ENCODE data around the gene NME4. TPM values are rescaled to one million over a fixed set of nuclear protein-coding genes. Genes with fewer than 3 reads are reported as not detected.

NME4 gene
- polyA plus RNA-seq, 3 donors = 26.7 to 31.4 (median 26.9) TPM

GRCh38 chr16:349211-349610, 47.8 kb upstream of the NME4 start:
- H3K9me3 Mint-ChIP-seq = no peaks in the 10 kb centered on the region
- H3K27ac Mint-ChIP-seq = peak overlapping the region in 1 of 7 donors; percentile 37
- peaks cover 32 to 51% of the 10 kb centered on the region in 2 donors for H3K36me3 Mint-ChIP-seq
- H3K36me3 ChIP-seq (replicated peaks in 1 of 2; ENCODE audit: control insufficient read depth in 1 of 2, insufficient read depth in 2 of 2, low read length in 2 of 2) = peaks cover 28 to 37% of the 10 kb centered on the region in 2 donors
- no peak overlapping the region for H2AFZ ChIP-seq (ENCODE audit: insufficient read depth, low read depth, low read length, poor library complexity, severe bottlenecking)
- no peak for DNase-seq
- 94% methylated on average over 4 of the region's 7 CpGs for WGBS (ENCODE audit: insufficient coverage)
- peaks cover 0 to 4% (median 0%) of the 10 kb centered on the region in 3 donors for H3K27me3 Mint-ChIP-seq (ENCODE audit: low read depth in 3 of 3)
- peaks cover 77% of the 10 kb centered on the region for H3K79me2 ChIP-seq (ENCODE audit: insufficient read depth, low read length)
- no peak overlapping the region for H3K4me3 Mint-ChIP-seq
- H3K4me2 ChIP-seq (replicated peaks; ENCODE audit: extremely low read depth, low read length, poor library complexity, severe bottlenecking) = no peak overlapping the region
- H3K27ac ChIP-seq (ENCODE audit: low read depth in 1 of 2, low read length in 2 of 2) = peak overlapping the region in 1 of 2 donors; percentile 0
- no peak overlapping the region for H3K9ac ChIP-seq (ENCODE audit: insufficient read depth, low read length, poor library complexity, severe bottlenecking)
- H3K27me3 ChIP-seq (ENCODE audit: control insufficient read depth in 2 of 2, insufficient read depth in 2 of 2, low read length in 2 of 2) = no peaks in the 10 kb centered on the region
- H3K4me3 ChIP-seq (replicated peaks in 1 of 3; ENCODE audit: low read depth in 2 of 3, low read length in 3 of 3) = no peak overlapping the region
- intact Hi-C loops (cut with micrococcal nuclease) = loop anchor here in 1 of 2 donors (5.0 kb wide), 1 partner anchor 37 kb away; no protein-coding TSS in a partner anchor
- H3K9me3 ChIP-seq (replicated peaks in 1 of 2; ENCODE audit: control insufficient read depth in 1 of 2, insufficient read depth in 1 of 2, low read length in 2 of 2) = no peaks in the 10 kb centered on the region
- H3K4me1 ChIP-seq (ENCODE audit: control insufficient read depth in 1 of 2, insufficient read depth in 2 of 2, low read length in 2 of 2) = peaks cover 12 to 25% of the 10 kb centered on the region in 2 donors
- peaks cover 63% of the 10 kb centered on the region for H4K20me1 ChIP-seq (ENCODE audit: insufficient read depth, low read length)
- no peak for TF ChIP-seq CTCF (IDR thresholded peaks at IDR 0.05)
- peaks cover 37% of the 10 kb centered on the region for H3K4me1 Mint-ChIP-seq

GRCh38 chr16:350203-350602, 46.8 kb upstream of the NME4 start:
- peaks cover 37% of the 10 kb centered on the region for H3K4me1 Mint-ChIP-seq
- 98% methylated on average over 6 of the region's 8 CpGs for WGBS (ENCODE audit: insufficient coverage)
- intact Hi-C loops (cut with micrococcal nuclease) = loop anchor here (5.0 kb wide), 2 partner anchors 48 to 123 kb away; partner anchors contain the start of gene LUC7L (in 1 of the 2)
- Histone ChIP-seq H3K4me3 (replicated peaks in 1 of 3; ENCODE audit: low read depth in 2 of 3, low read length in 3 of 3) (no peak overlapping the region), H3K9me3 (replicated peaks in 1 of 2; ENCODE audit: control insufficient read depth in 1 of 2, insufficient read depth in 1 of 2, low read length in 2 of 2) (no peaks in the 10 kb centered on the region), H3K79me2 (ENCODE audit: insufficient read depth, low read length) (peaks cover 67% of the 10 kb centered on the region), H3K27ac (ENCODE audit: low read depth in 1 of 2, low read length in 2 of 2) (no peak overlapping the region), H3K36me3 (replicated peaks in 1 of 2; ENCODE audit: control insufficient read depth in 1 of 2, insufficient read depth in 2 of 2, low read length in 2 of 2) (peaks cover 20 to 28% of the 10 kb centered on the region in 2 donors), H4K20me1 (ENCODE audit: insufficient read depth, low read length) (peaks cover 56% of the 10 kb centered on the region), H2AFZ (ENCODE audit: insufficient read depth, low read depth, low read length, poor library complexity, severe bottlenecking) (no peak overlapping the region), H3K9ac (ENCODE audit: insufficient read depth, low read length, poor library complexity, severe bottlenecking) (no peak overlapping the region), H3K4me2 (replicated peaks; ENCODE audit: extremely low read depth, low read length, poor library complexity, severe bottlenecking) (no peak overlapping the region), H3K27me3 (ENCODE audit: control insufficient read depth in 2 of 2, insufficient read depth in 2 of 2, low read length in 2 of 2) (no peaks in the 10 kb centered on the region), H3K4me1 (ENCODE audit: control insufficient read depth in 1 of 2, insufficient read depth in 2 of 2, low read length in 2 of 2) (peaks cover 12 to 25% of the 10 kb centered on the region in 2 donors)
- no peak for DNase-seq
- peaks cover 24 to 41% of the 10 kb centered on the region in 2 donors for H3K36me3 Mint-ChIP-seq
- H3K4me3 Mint-ChIP-seq = no peak overlapping the region
- no peak for TF ChIP-seq CTCF (IDR thresholded peaks at IDR 0.05)
- H3K9me3 Mint-ChIP-seq = peaks cover 0 to 1% (median 0%) of the 10 kb centered on the region in 7 donors
- peaks cover 0 to 4% (median 0%) of the 10 kb centered on the region in 3 donors for H3K27me3 Mint-ChIP-seq (ENCODE audit: low read depth in 3 of 3)
- H3K27ac Mint-ChIP-seq = no peak overlapping the region

Measured in CD14-positive monocyte (primary cell).